Measurements from ENCODE around the gene URB2.

The URB2 gene

DNA sequence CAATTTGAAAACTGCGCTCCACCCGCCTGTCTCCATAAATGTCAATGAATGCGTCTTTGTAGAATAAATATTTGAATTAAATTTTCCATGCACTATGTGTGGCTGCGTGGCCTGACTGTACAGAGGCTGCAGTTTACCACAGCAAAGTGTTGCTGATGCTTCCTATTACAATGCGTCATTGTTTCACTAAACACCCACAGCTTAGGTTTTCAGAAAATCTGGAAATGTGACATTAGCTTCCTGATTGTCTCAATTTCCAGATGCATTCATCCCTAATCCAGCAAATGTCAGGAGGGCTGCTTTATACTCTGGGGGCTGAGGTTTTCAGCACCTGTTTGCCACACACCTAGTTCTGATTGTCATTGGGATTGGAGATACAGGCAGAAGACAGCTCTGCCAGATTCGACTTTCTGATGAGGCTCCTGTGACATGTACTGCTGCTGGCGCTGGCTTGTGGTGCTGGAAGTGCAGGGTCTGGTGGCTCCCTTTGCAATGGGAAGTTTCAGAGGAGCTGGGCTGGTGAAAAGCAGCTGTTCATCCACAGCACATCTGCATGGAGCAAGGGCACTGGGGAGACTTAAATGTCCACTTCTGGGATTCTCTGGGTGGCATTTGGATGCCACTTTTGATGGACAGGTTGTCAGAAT is 40.0 kb downstream of the URB2 start:
- Histone ChIP-seq H3K27me3 (no peaks in the 10 kb centered on the region), H3K9me3 (no peaks in the 10 kb centered on the region), H3K4me3 (ENCODE audit: low read depth in 1 of 2, low read length in 1 of 2) (no peak overlapping the region), H3K36me3 (no peaks in the 10 kb centered on the region), H3K4me1 (ENCODE audit: control insufficient read depth in 1 of 2, insufficient read depth in 1 of 2, low read depth in 1 of 2, low read length in 1 of 2) (no peaks in the 10 kb centered on the region), H3K27ac (no peak overlapping the region)
- TF ChIP-seq, protein P1, sequence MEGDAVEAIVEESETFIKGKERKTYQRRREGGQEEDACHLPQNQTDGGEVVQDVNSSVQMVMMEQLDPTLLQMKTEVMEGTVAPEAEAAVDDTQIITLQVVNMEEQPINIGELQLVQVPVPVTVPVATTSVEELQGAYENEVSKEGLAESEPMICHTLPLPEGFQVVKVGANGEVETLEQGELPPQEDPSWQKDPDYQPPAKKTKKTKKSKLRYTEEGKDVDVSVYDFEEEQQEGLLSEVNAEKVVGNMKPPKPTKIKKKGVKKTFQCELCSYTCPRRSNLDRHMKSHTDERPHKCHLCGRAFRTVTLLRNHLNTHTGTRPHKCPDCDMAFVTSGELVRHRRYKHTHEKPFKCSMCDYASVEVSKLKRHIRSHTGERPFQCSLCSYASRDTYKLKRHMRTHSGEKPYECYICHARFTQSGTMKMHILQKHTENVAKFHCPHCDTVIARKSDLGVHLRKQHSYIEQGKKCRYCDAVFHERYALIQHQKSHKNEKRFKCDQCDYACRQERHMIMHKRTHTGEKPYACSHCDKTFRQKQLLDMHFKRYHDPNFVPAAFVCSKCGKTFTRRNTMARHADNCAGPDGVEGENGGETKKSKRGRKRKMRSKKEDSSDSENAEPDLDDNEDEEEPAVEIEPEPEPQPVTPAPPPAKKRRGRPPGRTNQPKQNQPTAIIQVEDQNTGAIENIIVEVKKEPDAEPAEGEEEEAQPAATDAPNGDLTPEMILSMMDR (IDR thresholded peaks at IDR 0.05): no peak

DNA sequence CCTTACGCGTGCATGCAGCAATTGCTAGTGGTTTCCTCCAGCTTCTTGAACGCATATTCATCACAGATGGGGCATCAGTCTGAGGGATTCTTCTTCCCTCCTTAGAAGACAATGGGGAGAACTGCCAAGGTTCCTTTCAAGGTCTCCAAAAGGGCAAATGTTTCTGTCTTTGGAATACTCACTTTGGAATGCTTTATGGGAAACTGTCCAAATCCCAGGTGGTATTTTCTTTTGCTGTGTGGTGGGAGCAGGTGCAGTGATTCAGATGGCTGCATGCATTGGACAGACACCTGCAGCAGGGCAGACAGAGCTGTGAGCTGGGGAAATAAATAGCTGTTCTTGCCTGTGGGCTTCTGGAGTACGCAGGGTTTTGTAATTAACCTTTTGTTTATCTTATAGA is 40.5 kb downstream of the URB2 start:
- no peak overlapping the region for H3K4me3 ChIP-seq (ENCODE audit: low read depth in 1 of 2, low read length in 1 of 2)
- H3K27me3 ChIP-seq: no peaks in the 10 kb centered on the region
- no peaks in the 10 kb centered on the region for H3K36me3 ChIP-seq
- TF ChIP-seq, protein P1 (IDR thresholded peaks at IDR 0.05): no peak
- H3K27ac ChIP-seq: no peak overlapping the region
- no peaks in the 10 kb centered on the region for H3K9me3 ChIP-seq
- H3K4me1 ChIP-seq (ENCODE audit: control insufficient read depth in 1 of 2, insufficient read depth in 1 of 2, low read depth in 1 of 2, low read length in 1 of 2): no peaks in the 10 kb centered on the region

DNA sequence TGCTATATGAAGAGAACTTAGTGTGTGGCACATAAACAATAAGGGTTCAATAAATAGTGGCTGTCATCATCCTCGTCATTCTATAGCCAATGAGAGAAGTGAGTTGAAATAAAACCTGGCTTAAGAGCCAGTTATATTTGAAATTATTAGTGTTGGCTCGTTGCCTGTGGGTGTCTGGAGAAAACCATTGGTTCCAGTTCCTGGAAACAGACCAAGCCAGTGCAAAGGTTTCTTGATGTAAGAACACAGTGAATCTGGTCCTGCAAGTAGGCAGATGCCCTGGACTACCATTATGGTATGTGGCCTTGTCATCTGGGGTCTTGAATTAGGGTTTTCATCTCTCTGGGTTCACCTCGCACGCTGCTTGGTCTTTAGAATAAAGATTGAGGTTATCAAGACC is 43.3 kb downstream of the URB2 start:
- Histone ChIP-seq H3K36me3 (no peaks in the 10 kb centered on the region), H3K27ac (no peak overlapping the region), H3K4me1 (ENCODE audit: control insufficient read depth in 1 of 2, insufficient read depth in 1 of 2, low read depth in 1 of 2, low read length in 1 of 2) (no peaks in the 10 kb centered on the region), H3K27me3 (no peaks in the 10 kb centered on the region), H3K9me3 (no peaks in the 10 kb centered on the region), H3K4me3 (ENCODE audit: low read depth in 1 of 2, low read length in 1 of 2) (no peak overlapping the region)
- TF ChIP-seq, protein P1 (IDR thresholded peaks at IDR 0.05): no peak

DNA sequence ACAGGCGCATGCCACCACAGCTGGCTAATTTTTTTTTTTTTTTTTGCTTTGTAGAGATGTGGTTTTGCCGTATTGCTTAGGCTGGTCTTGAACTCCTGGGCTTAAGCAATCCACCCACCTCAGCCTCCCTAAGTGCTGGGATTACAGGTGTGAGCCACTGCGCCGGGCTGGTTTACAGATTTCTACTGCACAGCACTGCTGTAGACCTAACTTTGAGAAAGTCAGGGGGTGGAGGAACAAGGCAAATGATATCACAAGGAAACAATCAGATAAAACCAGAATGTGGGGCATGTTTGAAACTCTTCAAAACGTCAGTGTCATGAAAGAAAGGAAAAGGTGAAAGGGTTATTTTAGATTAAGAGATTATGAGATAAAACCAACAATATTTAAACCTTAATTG is 45.3 kb downstream of the URB2 start:
- Histone ChIP-seq H3K27ac (no peak overlapping the region), H3K9me3 (no peaks in the 10 kb centered on the region), H3K4me1 (ENCODE audit: control insufficient read depth in 1 of 2, insufficient read depth in 1 of 2, low read depth in 1 of 2, low read length in 1 of 2) (no peaks in the 10 kb centered on the region), H3K27me3 (no peaks in the 10 kb centered on the region), H3K4me3 (ENCODE audit: low read depth in 1 of 2, low read length in 1 of 2) (no peak overlapping the region), H3K36me3 (no peaks in the 10 kb centered on the region)
- TF ChIP-seq, protein P1 (IDR thresholded peaks at IDR 0.05): no peak

DNA sequence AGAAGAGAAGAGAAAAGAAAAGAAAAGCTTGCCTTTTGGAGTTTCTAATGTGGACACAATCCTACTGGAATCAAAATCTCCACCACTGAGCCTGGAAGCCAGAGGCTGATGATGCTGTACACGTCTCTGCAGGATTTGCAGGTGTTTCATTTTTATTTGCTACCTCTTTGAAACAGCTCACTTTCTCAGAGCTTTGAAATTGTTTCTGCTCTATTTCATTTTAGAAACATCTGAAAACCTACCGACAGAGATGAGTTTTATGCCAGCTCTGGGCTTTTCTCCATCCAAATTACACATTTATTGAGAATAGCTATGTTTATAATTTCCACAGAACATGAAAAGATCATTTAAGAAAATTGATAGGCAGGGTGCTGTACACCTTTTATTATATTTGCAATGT is 46.2 kb downstream of the URB2 start:
- Histone ChIP-seq H3K27ac (no peak overlapping the region), H3K36me3 (no peaks in the 10 kb centered on the region), H3K4me3 (ENCODE audit: low read depth in 1 of 2, low read length in 1 of 2) (no peak overlapping the region)

More for the DNA sequence above, 46.2 kb downstream of the URB2 start:
- Histone ChIP-seq H3K9me3 (no peaks in the 10 kb centered on the region), H3K27me3 (no peaks in the 10 kb centered on the region), H3K4me1 (ENCODE audit: control insufficient read depth in 1 of 2, insufficient read depth in 1 of 2, low read depth in 1 of 2, low read length in 1 of 2) (no peaks in the 10 kb centered on the region)
- TF ChIP-seq, protein P1 (IDR thresholded peaks at IDR 0.05): no peak
